NOMO-1 (cell line): ENCODE data around the gene SCUBE1.

Experiments used
- DNase-seq, 2 experiments: peaks; one replicate each; lab custom pipeline; 2025; ENCODE audit not compliant: unreplicated experiment in 2 of 2; lab: John Stamatoyannopoulos, UW

The SCUBE1 gene

GRCh38 chr22:43267332-43267980, 75.7 kb downstream of the SCUBE1 start:
- DNase-seq, result no peak

GRCh38 chr22:43266076-43266475, 77.1 kb downstream of the SCUBE1 start:
- no peak for DNase-seq

GRCh38 chr22:43263645-43264514, 79.3 kb downstream of the SCUBE1 start:
- DNase-seq, result peak; percentile 86 to 90

GRCh38 chr22:43262990-43263644, 80.1 kb downstream of the SCUBE1 start:
- peak; percentile 56 to 61 for DNase-seq

- no peak for DNase-seq
These were observed 82.6 kb downstream of the SCUBE1 start for GRCh38 chr22:43260331-43261231.

GRCh38 chr22:43257961-43258360, 85.2 kb downstream of the SCUBE1 start:
- no peak for DNase-seq

GRCh38 chr22:43257549-43257948, 85.6 kb downstream of the SCUBE1 start:
- no peak for DNase-seq

GRCh38 chr22:43256976-43257545, 86.1 kb downstream of the SCUBE1 start:
- DNase-seq, result no peak

- DNase-seq, result no peak
These were observed 86.6 kb downstream of the SCUBE1 start for GRCh38 chr22:43256569-43256968.

- no peak for DNase-seq
These were observed 87.9 kb downstream of the SCUBE1 start for GRCh38 chr22:43255299-43255698.

- DNase-seq, result no peak
These were observed 89.3 kb downstream of the SCUBE1 start for GRCh38 chr22:43253839-43254238.

- no peak for DNase-seq
These were observed 90.9 kb downstream of the SCUBE1 start for GRCh38 chr22:43252319-43252718.

- no peak for DNase-seq
These were observed 93.2 kb downstream of the SCUBE1 start for GRCh38 chr22:43249789-43250471.

- DNase-seq, result no peak
These were observed 95.5 kb downstream of the SCUBE1 start for GRCh38 chr22:43247546-43248260.

- DNase-seq, result no peak
These were observed 97.0 kb downstream of the SCUBE1 start for GRCh38 chr22:43246188-43246587.

- DNase-seq, result no peak
These were observed 97.5 kb downstream of the SCUBE1 start for GRCh38 chr22:43245717-43246116.

GRCh38 chr22:43244803-43245527, 98.2 kb downstream of the SCUBE1 start:
- no peak for DNase-seq

- DNase-seq, result no peak
These were observed 98.8 kb downstream of the SCUBE1 start for GRCh38 chr22:43244402-43244801.
